Measurements from ENCODE around the gene SLC22A16.

SLC22A16 gene

GRCh38 chr6:110476046-110476849 is at the start of gene SLC22A16:
Gene SLC22A16, minus strand, starts transcription at chr6:110476613. Its CDS starts 39 bp downstream, at chr6:110476574.
- Histone ChIP-seq H3K4me1 (ENCODE audit: insufficient read depth, low read length, severe bottlenecking) (no peaks in the 10 kb centered on the region), H3K9me3 (ENCODE audit: low read length) (no peaks in the 10 kb centered on the region), H3K27me3 (ENCODE audit: insufficient read depth, low read length) (no peaks in the 10 kb centered on the region), H3K4me3 (ENCODE audit: low read depth, low read length, poor library complexity, severe bottlenecking) (no peak within 1 kb of the TSS), H3K79me2 (ENCODE audit: insufficient read depth, low read length) (no peaks in the 10 kb centered on the region), H3F3A (ENCODE audit: insufficient read depth, low read length) (no peaks in the 10 kb centered on the region), H3K36me3 (ENCODE audit: insufficient read depth, low read length) (no peaks in the 10 kb centered on the region), H3K9ac (ENCODE audit: low read length) (no peak within 1 kb of the TSS), H4K20me1 (ENCODE audit: insufficient read depth, low read length) (no peaks in the 10 kb centered on the region), H3K9me2 (ENCODE audit: low read depth, low read length) (no peaks in the 10 kb centered on the region), H2AFZ (ENCODE audit: low read length) (no peak within 1 kb of the TSS), H3K4me2 (ENCODE audit: low read length) (no peak within 1 kb of the TSS), H3K27ac (ENCODE audit: low read depth, low read length, poor library complexity, severe bottlenecking) (no peak within 1 kb of the TSS)
- TF ChIP-seq CTCF (IDR thresholded peaks at IDR 0.05; ENCODE audit: low read length): no peak
- TF ChIP-seq EZH2 (IDR thresholded peaks at IDR 0.05; ENCODE audit: borderline replicate concordance, low read length): no peak

- H3K9ac ChIP-seq (ENCODE audit: low read length): no peak overlapping the region
- no peak for TF ChIP-seq CTCF (IDR thresholded peaks at IDR 0.05; ENCODE audit: low read length)
- no peak for TF ChIP-seq EZH2 (IDR thresholded peaks at IDR 0.05; ENCODE audit: borderline replicate concordance, low read length)
- no peak overlapping the region for H3K27ac ChIP-seq (ENCODE audit: low read depth, low read length, poor library complexity, severe bottlenecking)
- no peak overlapping the region for H2AFZ ChIP-seq (ENCODE audit: low read length)
- no peaks in the 10 kb centered on the region for H3F3A ChIP-seq (ENCODE audit: insufficient read depth, low read length)
- no peaks in the 10 kb centered on the region for H3K9me2 ChIP-seq (ENCODE audit: low read depth, low read length)
- no peak overlapping the region for H3K4me3 ChIP-seq (ENCODE audit: low read depth, low read length, poor library complexity, severe bottlenecking)
- no peaks in the 10 kb centered on the region for H3K36me3 ChIP-seq (ENCODE audit: insufficient read depth, low read length)
- H3K4me2 ChIP-seq (ENCODE audit: low read length): no peak overlapping the region
- H3K4me1 ChIP-seq (ENCODE audit: insufficient read depth, low read length, severe bottlenecking): no peaks in the 10 kb centered on the region
- no peaks in the 10 kb centered on the region for H3K9me3 ChIP-seq (ENCODE audit: low read length)
- H3K27me3 ChIP-seq (ENCODE audit: insufficient read depth, low read length): no peaks in the 10 kb centered on the region
- no peaks in the 10 kb centered on the region for H3K79me2 ChIP-seq (ENCODE audit: insufficient read depth, low read length)
- no peaks in the 10 kb centered on the region for H4K20me1 ChIP-seq (ENCODE audit: insufficient read depth, low read length)
Measured at GRCh38 chr6:110525001-110525400, 48.6 kb upstream of the SLC22A16 start.

- no peaks in the 10 kb centered on the region for H3K36me3 ChIP-seq (ENCODE audit: insufficient read depth, low read length)
- H2AFZ ChIP-seq (ENCODE audit: low read length): no peak overlapping the region
- no peaks in the 10 kb centered on the region for H3K4me1 ChIP-seq (ENCODE audit: insufficient read depth, low read length, severe bottlenecking)
- no peak overlapping the region for H3K9ac ChIP-seq (ENCODE audit: low read length)
- H3K27me3 ChIP-seq (ENCODE audit: insufficient read depth, low read length): no peaks in the 10 kb centered on the region
- no peaks in the 10 kb centered on the region for H3K9me2 ChIP-seq (ENCODE audit: low read depth, low read length)
- no peak overlapping the region for H3K27ac ChIP-seq (ENCODE audit: low read depth, low read length, poor library complexity, severe bottlenecking)
- no peaks in the 10 kb centered on the region for H4K20me1 ChIP-seq (ENCODE audit: insufficient read depth, low read length)
- H3K9me3 ChIP-seq (ENCODE audit: low read length): no peaks in the 10 kb centered on the region
- no peaks in the 10 kb centered on the region for H3F3A ChIP-seq (ENCODE audit: insufficient read depth, low read length)
- no peak overlapping the region for H3K4me3 ChIP-seq (ENCODE audit: low read depth, low read length, poor library complexity, severe bottlenecking)
- TF ChIP-seq EZH2 (IDR thresholded peaks at IDR 0.05; ENCODE audit: borderline replicate concordance, low read length) (no peak), CTCF (IDR thresholded peaks at IDR 0.05; ENCODE audit: low read length) (no peak)
- no peaks in the 10 kb centered on the region for H3K79me2 ChIP-seq (ENCODE audit: insufficient read depth, low read length)
- no peak overlapping the region for H3K4me2 ChIP-seq (ENCODE audit: low read length)
Measured at GRCh38 chr6:110524305-110524704, 47.9 kb upstream of the SLC22A16 start.
